HCT116 (cell line): ENCODE data around the gene CCNL2. TPM values are rescaled to one million over a fixed set of nuclear protein-coding genes. Genes with fewer than 3 reads are reported as not detected.

ENCODE experiments used
- ATAC-seq: fragments of 200-7000 bp; cut with Tn5 transposase; 2 replicates; pipeline ENCODE4 v1.9.1; 2020; ENCODE audit warnings: mild to moderate bottlenecking, moderate library complexity
- BruUV-seq: library from RNA; stranded (reverse); fragments of 400-500 nt; replicated peaks from 2 replicates; lab custom pipeline; 2021; lab: Mats Ljungman, UMichigan
- CTCF ChIA-PET: fragments of 300-600 bp; sonication (Branson Sonifier 250); formaldehyde crosslinking; loops from one replicate; lab custom pipeline; 2021; ENCODE audit warnings: antibody characterized with exemption; lab: Charles Lee
- POLR2A ChIA-PET: fragments of 300-600, 350-600 bp; sonication (Branson Sonifier 250); formaldehyde crosslinking; loops from one replicate; lab custom pipeline; 2021; ENCODE audit warnings: antibody characterized with exemption; lab: Charles Lee
- RAD21 ChIA-PET, 2 experiments: fragments of 300-600 bp; sonication (Branson Sonifier 250); formaldehyde crosslinking; loops; one replicate each; lab custom pipeline; 2023; ENCODE audit warnings: low total read pairs in 2 of 2; ENCODE audit not compliant: uncharacterized antibody in 2 of 2, unreplicated experiment in 2 of 2, low non-redundant PET in 1 of 2; lab: Charles Lee
- DNase-seq: peaks from one replicate; pipeline ENCODE4 v3.0.0-alpha.2; 2010; ENCODE audit warnings: low read depth, low spot score
- H2AFZ ChIP-seq: fragments of 200-600 bp; shearing (Covaris generic), sonication (generic); 2 replicates; pipeline ENCODE4 v1.6.1; 2017; ENCODE audit warnings: low read depth, mixed run types, mixed read lengths, antibody characterized with exemption, low read length; ENCODE audit not compliant: poor library complexity, severe bottlenecking
- H3K27ac ChIP-seq: 2 replicates; pipeline ENCODE4 v1.5.1; 2012; ENCODE audit warnings: low read depth, low read length
- H3K27me3 ChIP-seq: fragments of 200-600 bp; sonication (generic); 2 replicates; pipeline ENCODE4 v1.6.1; 2016; ENCODE audit warnings: mixed run types, low read length, mixed read lengths; ENCODE audit not compliant: insufficient read depth
- H3K36me3 ChIP-seq, 2 experiments: fragments of 200-500 bp in 1 of 2; fragments of 200-600 bp in 1 of 2; sonication (Bioruptor generic) in 1 of 2; sonication (generic) in 1 of 2; 2 replicates each; pipeline versions ENCODE4 v1.5.1 to v1.6.1; 2014 to 2016; ENCODE audit warnings: low read length in 2 of 2, inconsistent platforms in 1 of 2, mixed read lengths in 1 of 2, mixed run types in 1 of 2; ENCODE audit not compliant: insufficient read depth in 2 of 2, control insufficient read depth in 1 of 2
- H3K4me1 ChIP-seq, 2 experiments: fragments of 200-600 bp in 1 of 2; sonication (generic) in 1 of 2; 2 replicates each; pipeline versions ENCODE4 v1.5.1 to v1.6.1; 2012 to 2017; ENCODE audit warnings: low read length in 2 of 2, inconsistent platforms in 1 of 2, mild to moderate bottlenecking in 1 of 2, mixed read lengths in 1 of 2, mixed run types in 1 of 2, moderate library complexity in 1 of 2; ENCODE audit not compliant: insufficient read depth in 2 of 2, control insufficient read depth in 1 of 2
- H3K4me2 ChIP-seq: fragments of 200-600 bp; sonication (generic); 2 replicates; pipeline ENCODE4 v1.6.1; 2017; ENCODE audit warnings: mixed run types, low read length, mixed read lengths
- H3K4me3 ChIP-seq, 2 experiments: fragments of 200-600 bp in 1 of 2; sonication (generic) in 1 of 2; replicated peaks in 1 of 2; 2 replicates each; pipeline ENCODE4 v1.5.1; 2011 to 2016; ENCODE audit warnings: low read length in 2 of 2, control low read depth in 1 of 2, low read depth in 1 of 2, mild to moderate bottlenecking in 1 of 2, mixed read lengths in 1 of 2, mixed run types in 1 of 2
- H3K79me2 ChIP-seq: fragments of 200-600 bp; sonication (generic); 2 replicates; pipeline ENCODE4 v1.6.1; 2017; ENCODE audit warnings: mild to moderate bottlenecking, mixed run types, low read length, moderate library complexity, mixed read lengths; ENCODE audit not compliant: insufficient read depth
- H3K9ac ChIP-seq: fragments of 200-600 bp; sonication (generic); 2 replicates; pipeline ENCODE4 v1.6.1; 2016; ENCODE audit warnings: low read length, mixed read lengths
- H3K9me2 ChIP-seq: fragments of 200-600 bp; sonication (generic), shearing (Covaris generic); 2 replicates; pipeline ENCODE4 v1.6.1; 2017; ENCODE audit warnings: mixed run types, mild to moderate bottlenecking, moderate library complexity; ENCODE audit not compliant: insufficient read depth
- H3K9me3 ChIP-seq, 2 experiments: fragments of 200-500 bp in 1 of 2; fragments of 200-600 bp in 1 of 2; sonication (Bioruptor generic) in 1 of 2; sonication (generic) in 1 of 2; 2 replicates each; pipeline ENCODE4 v1.6.1; 2014 to 2017; ENCODE audit warnings: low read length in 2 of 2, mixed read lengths in 2 of 2, inconsistent platforms in 1 of 2, low read depth in 1 of 2, mild to moderate bottlenecking in 1 of 2, mixed run types in 1 of 2, moderate library complexity in 1 of 2; ENCODE audit not compliant: control insufficient read depth in 1 of 2, insufficient read depth in 1 of 2
- H4K20me1 ChIP-seq: fragments of 200-600 bp; sonication (generic), shearing (Covaris generic); 2 replicates; pipeline ENCODE4 v1.6.1; 2017; ENCODE audit warnings: mixed run types, mild to moderate bottlenecking, moderate library complexity; ENCODE audit not compliant: insufficient read depth
- CBX3 ChIP-seq: IDR thresholded peaks from 2 replicates; pipeline ENCODE4 v1.6.1; 2012; ENCODE audit warnings: low read depth
- CEBPB ChIP-seq: IDR thresholded peaks from 2 replicates; pipeline ENCODE4 v1.6.1; 2012; ENCODE audit warnings: low read depth
- EGR1 ChIP-seq: IDR thresholded peaks from 2 replicates; pipeline ENCODE4 v1.6.1; 2012; ENCODE audit warnings: low read depth
- EZH2 ChIP-seq: fragments of 200-600 bp; sonication (generic); IDR thresholded peaks from 2 replicates; pipeline ENCODE4 v1.6.1; 2017; ENCODE audit warnings: antibody characterized with exemption, mixed run types
- FOSL1 ChIP-seq: IDR thresholded peaks from 2 replicates; pipeline ENCODE4 v1.6.1; 2012; ENCODE audit warnings: low read depth
- JUND ChIP-seq: IDR thresholded peaks from 2 replicates; pipeline ENCODE4 v1.6.1; 2012
- POLR2A ChIP-seq: IDR thresholded peaks from 2 replicates; pipeline ENCODE4 v1.7.0; 2011; ENCODE audit warnings: borderline replicate concordance; ENCODE audit not compliant: insufficient read depth, insufficient read length; ENCODE audit errors: extremely low read depth
- POLR2AphosphoS5 ChIP-seq: IDR thresholded peaks from 2 replicates; pipeline ENCODE4 v1.6.1; 2011; ENCODE audit warnings: mild to moderate bottlenecking, low read depth, low read length, moderate library complexity
- SIN3A ChIP-seq: IDR thresholded peaks from 2 replicates; pipeline ENCODE4 v1.6.1; 2012; ENCODE audit warnings: low read depth
- SP1 ChIP-seq: IDR thresholded peaks from 2 replicates; pipeline ENCODE4 v1.6.1; 2012; ENCODE audit warnings: low read depth
- SRF ChIP-seq: IDR thresholded peaks from 2 replicates; pipeline ENCODE4 v1.6.1; 2012; ENCODE audit warnings: low read depth
- TCF7L2 ChIP-seq: IDR thresholded peaks from 2 replicates; pipeline ENCODE4 v1.7.0; 2011; ENCODE audit warnings: borderline replicate concordance, inconsistent platforms; ENCODE audit not compliant: insufficient read depth, insufficient read length; ENCODE audit errors: extremely low read depth
- YY1 ChIP-seq: IDR thresholded peaks from 2 replicates; pipeline ENCODE4 v1.6.1; 2011; ENCODE audit warnings: low read length, low read depth, moderate library complexity, mild to moderate bottlenecking; ENCODE audit not compliant: insufficient replicate concordance; ENCODE audit errors: extremely low read depth
- ZFX ChIP-seq: fragments of 450-650 bp; IDR thresholded peaks from 2 replicates; pipeline ENCODE4 v1.6.1; 2017
- intact Hi-C: fragments of 100-400 bp; cut with micrococcal nuclease; formaldehyde crosslinking; loops from 2 replicates; pipeline ENCODE4 v1.10.0; 2022
- total RNA-seq: library from RNA; stranded (reverse); gene quantifications from one replicate; pipeline ENCODE4 v1.2.1, GENCODE V29; 2021; ENCODE audit not compliant: unreplicated experiment
- TF ChIP-seq, protein P1 (sequence below): IDR thresholded peaks from 2 replicates; pipeline ENCODE4 v1.6.1; 2012
- TF ChIP-seq, protein P2 (sequence below), 3 experiments: fragments of 200-600 bp in 1 of 3; sonication (generic) in 1 of 3; IDR thresholded peaks in 2 of 3; conservative IDR thresholded peaks in 1 of 3; 2 replicates each; pipeline ENCODE4 v1.5.1; 2012 to 2017; ENCODE audit warnings: low read depth in 2 of 3, low read length in 2 of 3, antibody characterized with exemption in 1 of 3, borderline replicate concordance in 1 of 3, control low read depth in 1 of 3, mild to moderate bottlenecking in 1 of 3, mixed read lengths in 1 of 3, mixed run types in 1 of 3, moderate library complexity in 1 of 3; ENCODE audit not compliant: insufficient read depth in 1 of 3

CCNL2 gene
- total RNA-seq, 1 experiment from 2014 or later, result 173 TPM

GRCh38 chr1:1364266-1364665 lies 34.9 kb downstream of the CCNL2 start (continued):
- no peak for TF ChIP-seq EZH2

GRCh38 chr1:1361982-1362423 lies 37.1 kb downstream of the CCNL2 start:
- Histone ChIP-seq H3K27me3 (no peaks in the 10 kb centered on the region), H3K9me2 (0 out of 2 replicates have a peak, but pooled peaks cover 3% of the 10 kb centered on the region), H3K79me2 (no peaks in the 10 kb centered on the region), H3K4me1 (peaks cover 24 to 49% of the 10 kb centered on the region in 2 experiments), H3K9me3 (peaks cover 0 to 11% of the 10 kb centered on the region in 2 experiments; a peak in 1 of 4 replicates), H3K9ac (no peak overlapping the region), H3K27ac (no peak overlapping the region), H3K4me2 (no peak overlapping the region), H2AFZ (no peak overlapping the region), H3K36me3 (no peaks in the 10 kb centered on the region), H3K4me3 (no peak overlapping the region), H4K20me1 (no peaks in the 10 kb centered on the region)
- no peak for TF ChIP-seq SP1
- TF ChIP-seq SIN3A, result no peak
- TF ChIP-seq FOSL1, result no peak
- TF ChIP-seq, protein P1, sequence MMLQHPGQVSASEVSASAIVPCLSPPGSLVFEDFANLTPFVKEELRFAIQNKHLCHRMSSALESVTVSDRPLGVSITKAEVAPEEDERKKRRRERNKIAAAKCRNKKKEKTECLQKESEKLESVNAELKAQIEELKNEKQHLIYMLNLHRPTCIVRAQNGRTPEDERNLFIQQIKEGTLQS, result no peak
- TF ChIP-seq TCF7L2, result no peak
- no peak for TF ChIP-seq SRF
- no peak for TF ChIP-seq ZFX
- TF ChIP-seq, protein P2, sequence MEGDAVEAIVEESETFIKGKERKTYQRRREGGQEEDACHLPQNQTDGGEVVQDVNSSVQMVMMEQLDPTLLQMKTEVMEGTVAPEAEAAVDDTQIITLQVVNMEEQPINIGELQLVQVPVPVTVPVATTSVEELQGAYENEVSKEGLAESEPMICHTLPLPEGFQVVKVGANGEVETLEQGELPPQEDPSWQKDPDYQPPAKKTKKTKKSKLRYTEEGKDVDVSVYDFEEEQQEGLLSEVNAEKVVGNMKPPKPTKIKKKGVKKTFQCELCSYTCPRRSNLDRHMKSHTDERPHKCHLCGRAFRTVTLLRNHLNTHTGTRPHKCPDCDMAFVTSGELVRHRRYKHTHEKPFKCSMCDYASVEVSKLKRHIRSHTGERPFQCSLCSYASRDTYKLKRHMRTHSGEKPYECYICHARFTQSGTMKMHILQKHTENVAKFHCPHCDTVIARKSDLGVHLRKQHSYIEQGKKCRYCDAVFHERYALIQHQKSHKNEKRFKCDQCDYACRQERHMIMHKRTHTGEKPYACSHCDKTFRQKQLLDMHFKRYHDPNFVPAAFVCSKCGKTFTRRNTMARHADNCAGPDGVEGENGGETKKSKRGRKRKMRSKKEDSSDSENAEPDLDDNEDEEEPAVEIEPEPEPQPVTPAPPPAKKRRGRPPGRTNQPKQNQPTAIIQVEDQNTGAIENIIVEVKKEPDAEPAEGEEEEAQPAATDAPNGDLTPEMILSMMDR (IDR thresholded peaks at IDR 0.05 in 2 of 3, conservative IDR thresholded peaks at IDR 0.05 in 1 of 3; ENCODE audit: borderline replicate concordance in 1 of 3, insufficient read depth in 1 of 3, low read depth in 2 of 3, low read length in 2 of 3), result no peak
- no peak for TF ChIP-seq CEBPB
- TF ChIP-seq POLR2AphosphoS5, result no peak
- no peak for TF ChIP-seq YY1
- no peak for TF ChIP-seq JUND
- TF ChIP-seq EGR1, result no peak
- no peak for TF ChIP-seq POLR2A
- no peak for TF ChIP-seq CBX3
- BruUV-seq, result no TSS peak
- intact Hi-C loops, result no loop called here
- DNase-seq (no peak), ATAC-seq (no peak)
- RAD21 ChIA-PET, result no interaction called here
- POLR2A ChIA-PET, result no interaction called here
- CTCF ChIA-PET, result no interaction called here
